GM19463 (cell line): Measurements from ENCODE around the gene PAH.

Source experiments
- ATAC-seq: cut with Tn5 transposase; IDR thresholded peaks from one replicate; pipeline ENCODE4 v1.9.1; 2021; ENCODE audit warnings: mild to moderate bottlenecking, moderate library complexity; ENCODE audit not compliant: unreplicated experiment

Gene PAH

DNA sequence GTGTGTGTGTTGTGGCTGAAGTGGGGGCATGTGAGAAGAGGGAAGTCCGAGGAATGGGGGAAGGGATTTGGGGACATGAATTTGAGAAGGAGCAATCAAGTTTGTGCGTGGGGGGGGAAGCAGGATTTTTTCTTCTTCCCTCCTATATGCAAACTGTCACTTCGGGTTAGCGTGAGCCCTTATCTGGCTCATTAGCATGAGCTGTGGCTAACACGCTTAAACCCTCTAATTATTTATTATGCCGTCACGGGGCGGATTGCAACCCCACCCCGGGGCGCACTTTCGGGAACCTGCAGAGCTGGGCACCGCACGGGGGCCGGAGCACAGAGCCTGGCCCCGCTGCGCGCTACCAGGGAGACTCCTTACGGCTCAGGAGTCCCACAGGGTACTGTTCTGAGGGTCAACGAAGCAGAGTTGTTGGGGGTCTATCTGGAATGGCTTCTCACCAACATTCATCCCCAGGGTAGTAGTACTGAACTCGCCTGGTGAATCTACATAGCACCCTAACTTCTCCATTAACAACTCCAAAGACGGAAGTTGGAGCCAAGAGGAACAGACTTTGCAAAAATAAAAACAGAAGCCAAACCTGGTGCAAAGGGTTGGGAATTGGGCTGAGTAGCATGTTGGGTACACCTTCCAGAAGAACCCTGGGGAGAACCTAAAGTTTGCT, 34.0 kb upstream of the PAH start:
- no peak for ATAC-seq

DNA sequence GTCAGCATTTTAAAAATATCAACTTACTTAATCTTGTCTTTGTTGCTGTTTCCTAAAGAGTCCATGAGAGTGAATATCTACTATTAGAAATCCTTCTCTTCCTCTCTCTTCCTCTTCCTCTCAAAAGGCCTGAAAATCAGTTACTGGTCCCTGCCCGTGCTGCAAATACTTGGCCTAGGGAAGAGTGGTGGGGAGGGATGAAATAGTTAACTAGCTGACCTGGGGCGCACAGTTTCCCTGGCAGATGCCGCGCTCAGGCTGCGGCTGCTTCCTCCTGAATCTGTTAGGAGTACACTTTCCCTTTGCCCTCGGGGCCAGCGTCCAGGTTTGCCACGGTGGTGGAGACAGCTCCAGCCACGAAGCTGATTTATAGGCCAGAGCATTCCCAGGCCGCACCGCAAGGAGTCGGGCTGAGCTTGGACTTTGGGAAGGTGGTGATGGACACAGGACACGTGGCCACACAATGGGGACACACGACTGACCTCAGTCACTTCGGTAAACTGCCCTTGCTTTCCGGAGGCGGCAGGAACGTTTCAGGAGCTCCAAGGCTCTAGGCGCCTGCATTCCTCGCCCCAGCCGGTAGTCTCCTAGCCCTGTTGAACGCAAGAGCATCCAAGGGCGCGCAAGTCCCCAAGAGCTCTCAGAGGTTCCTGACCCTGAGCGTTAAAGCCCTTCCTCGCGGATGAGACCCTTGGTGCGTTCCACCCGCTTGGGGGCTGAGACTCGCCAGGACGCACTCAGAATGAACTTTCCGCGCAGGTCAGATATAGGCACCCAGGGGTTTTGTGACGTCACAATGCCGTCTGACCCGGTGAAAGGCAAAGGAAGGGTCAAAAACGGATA, 33.3 kb upstream of the PAH start:
- no peak for ATAC-seq

DNA sequence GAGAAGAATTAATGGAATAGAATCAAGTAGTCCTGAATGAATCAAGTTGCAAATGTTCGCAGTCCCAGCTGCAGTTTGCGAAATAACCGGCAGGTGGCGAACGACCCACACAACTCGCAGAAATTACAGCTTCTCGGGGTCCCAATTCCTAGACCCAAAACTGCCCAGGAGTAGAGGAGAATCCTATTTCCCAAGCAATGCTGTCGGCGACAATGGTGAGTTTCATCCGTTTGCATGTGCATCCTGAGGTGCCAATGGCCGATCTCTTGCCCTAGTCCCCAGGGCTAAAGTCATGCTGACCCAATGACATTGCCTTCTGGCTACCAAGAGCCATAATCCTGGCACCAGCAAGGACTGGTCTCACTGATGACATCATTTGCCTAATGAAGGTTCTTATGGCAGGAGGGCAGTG, 31.9 kb upstream of the PAH start:
- ATAC-seq = no peak

DNA sequence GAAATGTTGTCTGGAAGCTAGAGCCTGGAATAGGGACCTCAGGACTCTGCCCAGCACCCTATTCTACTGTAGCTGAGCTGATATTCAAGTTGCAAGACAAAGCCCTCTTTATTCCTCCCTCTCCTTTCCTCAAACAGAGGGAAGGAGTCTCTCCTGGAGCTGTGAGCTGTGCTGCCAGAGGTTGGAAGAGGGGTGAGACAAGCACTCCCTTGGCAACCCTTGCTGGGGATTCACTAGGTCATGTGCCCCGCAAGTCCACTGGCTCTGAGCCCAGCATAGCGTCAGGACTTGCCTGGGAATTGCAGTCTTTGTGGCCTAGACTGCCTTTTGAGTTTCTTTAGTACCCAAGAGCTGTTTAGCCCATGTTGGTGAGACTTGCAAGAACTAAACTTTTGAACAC, 29.0 kb upstream of the PAH start:
- no peak for ATAC-seq

DNA sequence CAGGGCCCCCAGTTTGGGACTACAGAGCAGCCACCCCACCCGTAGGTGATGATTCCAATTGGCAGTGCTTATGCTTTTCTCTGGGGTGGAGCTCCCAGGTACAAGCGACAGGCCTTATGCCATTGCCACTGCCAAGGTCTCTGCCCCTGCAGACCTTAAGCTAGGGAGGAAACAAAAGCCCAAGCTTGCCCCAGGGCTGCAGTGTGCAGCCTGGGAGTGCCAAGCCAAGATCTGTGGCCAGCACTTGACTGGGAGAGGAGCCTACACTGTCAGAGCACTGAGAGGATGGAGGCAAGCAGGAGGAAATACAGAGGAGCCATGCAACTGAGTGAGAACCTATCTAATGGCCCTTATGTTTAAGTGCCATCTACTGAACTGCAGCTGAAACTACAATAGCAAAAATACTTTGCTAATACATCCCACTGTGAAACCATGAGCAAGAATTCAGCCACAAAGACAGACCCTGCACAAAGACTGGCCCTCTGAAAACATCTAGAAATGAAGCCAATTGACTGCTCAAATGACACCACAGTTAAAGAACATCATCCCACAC, 22.7 kb upstream of the PAH start:
- no peak for ATAC-seq

DNA sequence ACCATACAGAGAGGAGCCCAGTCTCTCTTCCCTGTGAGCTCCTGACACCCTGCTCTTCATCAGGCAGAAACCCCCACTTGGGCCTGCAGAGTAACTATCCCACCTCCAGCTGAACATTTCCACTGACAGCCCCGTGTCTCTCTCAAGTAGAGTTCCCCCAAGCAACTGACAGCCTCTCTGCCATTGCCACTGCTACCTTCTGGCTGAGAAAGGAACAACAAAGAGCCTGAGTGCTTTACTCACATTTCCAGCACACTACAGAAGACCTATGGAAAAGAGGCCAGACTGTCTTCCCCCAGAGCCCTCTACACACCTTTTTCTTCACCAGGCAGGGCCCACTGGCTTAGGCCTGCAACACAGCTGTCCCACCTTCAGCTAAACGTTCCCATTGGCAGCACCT, 22.0 kb upstream of the PAH start:
- ATAC-seq = no peak

DNA sequence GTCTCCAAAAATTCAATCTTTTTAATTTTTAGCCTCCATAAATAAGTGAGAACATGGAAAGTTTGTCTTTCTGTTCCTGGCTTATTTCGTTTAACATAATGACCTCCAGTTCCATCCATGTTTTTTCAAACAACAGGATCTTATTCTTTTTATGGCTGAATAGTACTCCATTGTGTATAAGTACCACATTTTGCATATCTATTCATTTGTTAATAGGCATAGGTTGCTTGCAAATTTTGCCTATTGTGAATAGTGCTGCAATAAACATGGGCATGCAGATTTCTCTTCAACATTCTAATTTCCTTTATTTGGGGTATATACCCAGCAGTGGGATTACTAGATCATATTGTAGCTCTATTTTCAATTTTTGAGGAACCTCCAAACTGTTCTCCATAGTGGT, 16.1 kb upstream of the PAH start:
- ATAC-seq = no peak

DNA sequence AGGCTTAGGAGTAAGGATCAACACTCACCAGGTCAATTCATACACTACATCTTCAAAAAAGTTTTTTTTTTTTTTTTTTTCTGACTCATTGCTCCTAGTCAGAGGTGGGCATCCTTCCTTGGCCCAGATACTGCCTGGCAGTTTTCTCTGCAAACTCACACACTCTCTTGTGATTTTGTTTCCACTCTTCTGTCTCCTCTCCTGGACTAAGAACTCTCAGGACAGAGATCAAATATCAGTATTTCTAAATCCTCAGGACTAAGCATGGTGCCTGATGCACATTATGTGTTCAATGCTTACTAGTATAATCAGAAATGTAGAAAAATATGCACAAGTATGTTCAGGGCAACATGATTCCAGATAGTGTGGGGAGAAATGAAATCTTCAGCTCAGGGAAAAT, 10.2 kb upstream of the PAH start:
- ATAC-seq = no peak

DNA sequence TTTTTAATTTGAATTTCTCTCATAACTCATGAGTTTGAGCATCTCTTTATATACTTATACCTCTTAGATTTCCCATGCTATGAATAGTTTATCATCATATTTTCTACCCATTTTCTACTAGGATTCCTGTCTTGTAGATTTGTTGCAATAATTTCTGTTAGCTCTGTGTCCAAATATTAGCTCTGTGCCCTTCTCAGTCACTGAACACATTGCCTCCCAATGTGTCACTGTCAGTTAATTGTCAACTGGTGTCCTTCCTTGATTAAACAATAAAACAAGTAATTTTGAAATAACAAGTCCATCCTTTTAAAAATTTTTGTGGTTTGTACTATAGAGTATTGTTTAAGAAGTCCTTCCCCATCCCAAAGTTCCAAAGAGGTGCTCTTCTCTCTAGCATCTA, 4.2 kb upstream of the PAH start:
- ATAC-seq = no peak

DNA sequence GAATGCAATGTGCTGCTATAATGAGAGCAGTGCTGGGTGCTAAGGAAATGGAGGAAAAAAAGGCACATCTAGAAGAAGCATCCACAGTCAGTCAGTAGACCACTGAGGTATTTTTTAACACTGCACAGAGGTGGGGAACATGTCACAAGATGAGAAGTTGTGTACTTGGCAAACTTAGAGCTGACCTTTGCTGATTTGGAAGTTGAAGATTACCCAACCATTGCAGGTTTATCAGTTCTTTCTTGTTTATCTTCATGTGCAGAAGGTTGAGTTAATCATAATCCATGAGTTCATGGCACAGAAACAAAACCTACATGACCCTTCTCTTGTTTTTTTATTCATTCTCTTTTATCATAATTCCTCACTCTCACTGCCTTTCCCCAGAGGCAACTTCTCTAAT, 3.2 kb upstream of the PAH start:
- no peak for ATAC-seq

DNA sequence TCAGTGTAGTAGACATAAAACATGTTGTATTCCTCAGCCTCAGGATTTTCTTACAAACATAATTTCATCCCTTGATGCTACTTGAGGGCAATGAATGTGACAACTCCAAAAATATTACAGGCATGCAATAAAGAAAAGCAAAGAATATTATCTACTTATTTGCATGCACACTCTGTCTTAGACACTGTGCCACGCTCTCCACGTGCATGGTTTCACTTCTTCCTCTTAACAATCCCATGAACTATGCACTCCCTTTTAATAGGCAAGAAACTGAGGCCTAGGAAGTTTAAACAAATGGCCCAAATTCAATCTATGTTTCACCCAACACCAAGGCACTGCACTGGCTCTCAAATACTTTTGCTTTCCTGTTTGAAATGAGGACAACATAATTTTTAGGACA, 1.8 kb upstream of the PAH start:
- ATAC-seq = no peak

DNA sequence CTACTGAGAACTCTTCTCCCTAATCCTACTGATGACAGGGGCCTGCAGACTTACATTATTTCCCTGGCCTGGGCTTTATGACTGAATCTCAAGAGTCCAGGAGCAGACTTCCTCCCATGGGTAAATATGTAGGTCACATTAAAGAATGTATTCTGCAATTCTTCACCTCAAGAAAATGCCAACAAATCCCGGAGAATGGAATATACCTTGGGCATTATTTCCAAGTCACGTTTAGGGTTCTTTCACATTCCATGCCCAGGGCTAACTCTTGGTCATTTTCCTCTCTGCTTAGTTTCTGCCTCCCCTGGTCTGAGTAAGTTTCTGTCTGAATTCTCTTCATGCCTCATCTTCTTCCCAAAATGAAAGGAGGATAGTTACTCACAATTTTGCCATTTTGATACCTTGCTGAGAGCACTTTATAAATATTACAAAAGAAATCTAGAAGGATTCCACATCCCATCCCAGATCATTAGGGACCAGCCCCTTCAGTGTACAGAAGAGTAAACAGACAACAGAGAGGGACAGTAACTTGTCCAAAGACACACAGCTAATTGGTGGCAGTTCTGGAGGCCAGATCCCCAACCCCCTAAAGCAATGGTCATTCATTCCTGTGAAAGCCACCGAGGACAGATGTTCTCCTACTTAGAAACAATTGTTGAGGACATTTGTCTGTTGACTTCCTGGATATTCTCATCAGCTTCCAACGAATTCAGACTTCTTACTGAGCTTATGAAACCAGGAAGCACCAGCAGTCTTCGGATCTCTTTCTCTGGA, 605 bp downstream of the PAH start:
- no peak for ATAC-seq

DNA sequence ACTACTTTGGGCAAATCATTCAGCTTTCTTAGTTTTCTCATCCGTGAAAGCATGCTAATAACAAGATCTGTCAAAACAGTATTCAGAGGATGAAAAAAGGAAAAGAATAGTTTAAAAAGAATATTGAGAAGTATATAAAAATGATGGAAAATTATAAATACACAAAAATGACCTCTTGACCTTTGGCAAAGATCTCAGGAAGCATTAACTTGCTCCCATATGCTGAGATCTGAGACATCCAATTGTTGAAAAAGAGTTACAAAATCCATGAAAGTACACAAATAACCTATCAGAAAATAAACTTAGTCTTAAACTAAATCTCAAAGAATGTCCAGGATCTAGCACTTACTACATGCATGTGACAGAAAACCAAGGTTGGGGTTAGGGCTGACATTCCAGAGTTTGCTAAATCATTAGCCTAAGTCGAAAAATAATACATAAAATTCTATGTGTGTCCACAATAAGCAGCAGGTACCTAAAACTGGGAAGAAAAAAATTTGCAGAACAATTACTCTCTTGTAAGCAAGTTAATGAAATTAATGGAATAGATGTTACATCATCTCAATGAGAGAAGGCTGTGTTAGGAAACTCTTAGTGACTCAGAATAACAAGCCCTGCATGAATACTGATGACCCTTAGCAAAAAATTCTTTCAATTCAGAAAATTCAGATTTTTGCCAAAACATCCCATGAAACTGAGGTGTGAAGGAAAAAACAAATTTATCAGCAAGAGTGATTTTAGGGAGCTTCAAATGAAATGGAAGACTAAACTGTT, 3.4 kb downstream of the PAH start:
- ATAC-seq = no peak

DNA sequence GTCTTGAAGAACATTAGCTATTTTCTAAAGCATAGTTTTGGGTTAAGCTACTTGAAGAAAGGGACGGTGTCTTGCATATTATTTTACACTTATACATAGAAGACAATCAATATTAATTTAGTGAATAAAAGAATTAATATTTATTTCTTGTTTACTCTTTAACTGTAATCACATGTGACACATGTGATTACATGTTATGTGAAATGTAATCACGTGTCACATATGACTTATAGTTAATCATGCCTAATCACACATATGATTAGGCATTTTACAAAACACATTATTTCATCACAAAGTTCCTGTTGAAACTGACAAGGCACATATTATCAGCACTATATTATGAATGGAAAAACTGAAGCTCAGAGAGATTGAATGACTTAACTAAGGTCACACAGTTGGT, 4.8 kb downstream of the PAH start:
- no peak for ATAC-seq

DNA sequence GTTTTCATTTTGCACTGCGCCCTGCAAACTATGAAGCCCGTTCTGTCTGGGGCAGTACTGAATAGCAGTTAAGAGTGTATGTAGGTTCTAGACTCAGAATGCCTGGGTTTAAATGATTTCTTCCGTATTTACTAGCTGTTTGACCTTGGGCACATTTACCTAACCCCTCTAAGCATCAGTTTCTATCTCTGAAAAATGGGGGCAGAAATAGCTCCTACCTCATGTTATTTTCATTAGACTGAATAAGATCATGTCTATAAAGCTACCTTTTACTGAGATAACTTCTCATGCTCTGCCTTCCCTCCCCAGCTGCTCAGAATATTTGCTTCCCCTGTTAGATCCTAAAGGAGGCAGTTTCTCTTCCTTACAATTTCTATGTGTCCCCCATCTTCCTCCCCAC, 5.7 kb downstream of the PAH start:
- ATAC-seq = no peak

DNA sequence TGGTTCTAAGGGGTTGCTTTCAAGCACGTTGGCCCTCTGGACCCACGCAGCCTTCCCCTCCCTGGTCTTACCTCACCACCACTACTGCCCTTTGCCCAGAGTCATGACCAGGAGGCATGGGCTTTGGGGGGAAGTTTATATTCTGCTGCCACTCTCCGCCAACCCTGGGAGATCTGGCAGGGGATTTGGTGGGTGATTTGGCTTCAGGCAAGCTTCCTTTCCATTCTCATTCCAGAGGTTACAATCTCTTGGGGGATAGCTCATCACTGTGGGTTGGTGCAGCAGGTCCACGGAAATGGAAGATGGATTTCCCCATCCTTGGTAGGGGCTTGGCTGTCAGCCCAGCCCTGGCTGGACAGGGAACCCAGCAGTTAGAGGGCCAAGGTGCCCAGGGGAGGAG, 6.3 kb downstream of the PAH start:
- no peak for ATAC-seq

DNA sequence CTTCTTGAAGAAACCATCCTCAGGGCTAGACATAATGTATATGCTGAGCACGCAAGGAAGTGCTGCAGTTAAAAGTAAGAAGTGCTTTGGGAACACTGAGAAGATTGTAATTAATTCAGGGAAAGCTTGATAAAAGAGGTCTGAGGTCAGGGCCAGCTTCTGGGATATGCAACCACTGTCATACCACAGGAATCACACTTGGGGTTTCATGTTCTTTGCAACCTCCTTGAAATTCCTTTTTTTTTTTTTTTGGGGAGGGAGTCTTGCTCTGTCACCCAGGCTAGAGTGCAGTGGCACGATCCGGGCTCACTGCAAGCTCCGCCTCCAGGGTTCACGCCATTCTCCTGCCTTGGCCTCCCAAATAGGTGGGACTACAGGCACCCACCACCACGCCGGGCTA, 6.9 kb downstream of the PAH start:
- ATAC-seq = no peak

DNA sequence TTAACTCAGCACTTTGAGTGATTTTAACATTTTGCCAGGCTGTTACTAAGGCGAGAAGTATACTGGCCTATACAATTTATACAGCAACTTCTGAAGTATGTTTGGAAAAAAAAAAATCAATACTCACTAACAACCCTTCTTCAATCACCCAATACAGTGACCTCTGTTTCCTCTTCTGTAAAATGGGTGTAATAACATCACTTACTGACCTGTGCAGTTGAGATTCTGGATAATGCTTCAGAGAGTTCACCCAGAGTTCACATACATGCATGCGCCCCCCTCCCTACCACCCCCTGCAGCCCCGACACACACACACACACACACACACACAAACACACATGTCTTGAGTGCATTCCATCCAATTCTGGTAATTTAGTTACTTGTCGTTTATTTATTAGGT, 9.1 kb downstream of the PAH start:
- no peak for ATAC-seq

DNA sequence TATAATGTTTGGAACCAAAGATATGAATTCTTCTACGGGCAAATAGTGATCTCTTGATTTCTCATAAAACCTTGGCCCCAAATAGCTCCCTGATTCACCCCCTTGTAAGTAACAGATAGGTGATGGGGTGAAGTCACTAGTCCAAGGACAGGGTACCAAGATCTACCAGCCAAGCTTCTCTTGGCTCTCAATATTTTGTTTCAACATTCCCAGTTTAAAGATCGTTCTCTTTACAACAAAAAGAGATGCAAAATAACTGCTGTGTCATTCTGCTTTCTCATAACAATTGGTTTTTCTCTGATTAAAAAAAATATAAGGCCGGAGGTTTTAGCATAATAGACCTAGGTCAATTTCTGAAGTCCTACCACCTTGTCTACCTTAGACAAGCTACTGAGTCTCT, 11.8 kb downstream of the PAH start:
- ATAC-seq = no peak

DNA sequence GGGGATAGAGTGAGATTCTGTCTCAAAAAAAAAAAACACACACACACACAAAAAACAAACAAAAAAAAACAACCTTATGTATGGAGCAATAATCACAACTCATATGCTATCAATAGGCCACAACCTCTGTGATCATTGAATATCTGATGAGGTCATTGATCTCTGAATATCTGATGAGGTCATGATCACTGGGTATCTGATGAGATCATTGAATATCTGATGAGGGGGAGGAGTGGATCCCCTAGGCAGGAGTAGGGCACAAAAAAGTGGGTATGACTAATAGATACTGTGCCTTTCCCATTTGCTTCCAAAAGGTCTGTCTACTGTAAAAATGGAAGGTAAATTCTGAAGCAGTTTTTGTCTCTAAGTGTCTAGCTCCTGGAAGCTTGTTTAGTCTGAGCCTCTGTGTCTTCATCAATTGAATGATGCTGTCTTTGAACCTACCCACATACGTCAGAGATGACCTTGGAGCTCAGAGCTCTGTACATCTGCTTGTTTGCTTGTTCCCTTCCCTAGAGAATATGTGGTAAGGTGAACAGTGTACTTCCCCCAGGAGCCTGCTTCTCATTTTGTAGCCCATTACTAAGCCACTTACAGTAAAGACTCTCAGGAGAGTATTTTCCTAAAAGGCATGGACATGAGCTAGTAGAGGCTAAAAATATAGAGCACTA, 13.6 kb downstream of the PAH start:
- peak; percentile 49 for ATAC-seq
